DMS 273 (cell line): Measurements from ENCODE around the gene MYO1F.
"Not testable (repeated sequence)": the region's sequence is repeated elsewhere in the genome, so short reads cannot be mapped to it uniquely, and the experiment has no call there.

Experiments
- DNase-seq: peaks from one replicate; lab custom pipeline; 2025; ENCODE audit not compliant: unreplicated experiment; lab: John Stamatoyannopoulos, UW

Gene MYO1F

DNA sequence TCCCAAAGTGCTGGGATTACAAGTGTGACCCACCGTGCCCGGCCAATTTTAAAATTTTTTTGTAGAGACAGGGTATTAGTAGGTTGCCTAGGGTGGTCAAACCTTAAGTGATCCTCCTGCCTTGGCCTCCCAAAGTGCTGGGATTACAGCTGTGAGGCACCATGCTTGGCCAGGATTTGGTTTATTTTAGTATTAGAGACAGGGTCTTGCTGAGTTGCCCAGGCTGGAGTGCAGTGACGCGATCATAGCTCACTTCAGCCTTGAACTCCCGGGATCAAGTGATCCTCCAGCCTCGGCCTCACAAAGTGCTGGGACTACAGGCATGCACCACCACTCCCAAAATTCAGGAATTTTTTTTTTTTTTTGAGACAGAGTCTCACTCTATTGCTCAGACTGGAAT, 57.9 kb downstream of the MYO1F start:
- DNase-seq = no peak

GRCh38 chr19:8518536-8518935, 58.7 kb downstream of the MYO1F start:
- no peak for DNase-seq

GRCh38 chr19:8517551-8518442, 59.4 kb downstream of the MYO1F start:
- DNase-seq = no peak

DNA sequence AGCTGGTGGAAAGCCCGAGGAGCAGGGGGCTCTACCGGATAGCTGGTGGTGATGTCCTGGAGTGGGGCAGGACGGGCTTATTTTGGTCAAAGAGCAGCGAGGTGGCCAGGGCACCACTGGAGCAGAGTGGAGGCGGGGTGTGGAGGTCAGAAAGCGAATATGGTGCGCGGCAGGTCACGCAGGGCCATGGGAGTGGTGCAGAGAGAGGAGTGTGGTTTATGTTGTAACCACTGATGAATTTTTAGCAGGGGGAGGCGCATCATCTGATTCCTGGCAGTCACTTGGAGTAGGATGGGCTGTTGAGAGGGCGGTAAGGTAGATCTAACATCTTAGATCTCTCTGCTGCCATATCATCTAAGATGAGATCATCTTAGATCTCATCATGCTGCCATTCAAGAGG, 61.9 kb downstream of the MYO1F start:
- no peak for DNase-seq

DNA sequence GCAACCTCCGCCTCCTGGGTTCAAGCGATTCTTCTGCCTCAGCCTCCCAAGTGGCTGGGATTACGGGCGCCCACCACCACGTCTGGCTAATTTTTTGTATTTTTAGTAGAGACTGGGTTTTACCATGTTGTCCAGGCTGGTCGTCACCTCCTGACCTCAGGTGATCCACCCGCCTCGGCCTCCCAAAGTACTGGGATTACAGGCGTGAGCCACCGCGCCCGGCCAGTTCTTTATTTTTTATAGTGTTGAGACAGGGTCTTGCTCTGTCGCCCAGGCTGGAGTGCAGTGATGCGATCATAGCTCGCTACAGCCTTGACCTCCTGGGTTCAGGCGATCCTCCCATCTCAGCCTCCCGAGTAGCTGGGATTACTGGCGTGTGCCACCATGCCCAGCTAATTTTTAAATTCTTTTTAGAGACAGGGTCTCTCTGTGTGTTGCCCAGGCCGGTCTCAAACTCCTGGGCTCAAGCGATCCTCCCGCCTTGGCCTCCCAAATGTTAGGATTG, 62.7 kb downstream of the MYO1F start:
- not testable (repeated sequence) for DNase-seq

GRCh38 chr19:8513687-8514504, 63.3 kb downstream of the MYO1F start, which contains the start of gene ZNF414:
Gene ZNF414, minus strand, starts transcription at chr19:8514167. Its CDS starts 121 bp downstream, at chr19:8514046.
- DNase-seq = peak; percentile 97

GRCh38 chr19:8513036-8513686, 64.1 kb downstream of the MYO1F start:
- no peak for DNase-seq

DNA sequence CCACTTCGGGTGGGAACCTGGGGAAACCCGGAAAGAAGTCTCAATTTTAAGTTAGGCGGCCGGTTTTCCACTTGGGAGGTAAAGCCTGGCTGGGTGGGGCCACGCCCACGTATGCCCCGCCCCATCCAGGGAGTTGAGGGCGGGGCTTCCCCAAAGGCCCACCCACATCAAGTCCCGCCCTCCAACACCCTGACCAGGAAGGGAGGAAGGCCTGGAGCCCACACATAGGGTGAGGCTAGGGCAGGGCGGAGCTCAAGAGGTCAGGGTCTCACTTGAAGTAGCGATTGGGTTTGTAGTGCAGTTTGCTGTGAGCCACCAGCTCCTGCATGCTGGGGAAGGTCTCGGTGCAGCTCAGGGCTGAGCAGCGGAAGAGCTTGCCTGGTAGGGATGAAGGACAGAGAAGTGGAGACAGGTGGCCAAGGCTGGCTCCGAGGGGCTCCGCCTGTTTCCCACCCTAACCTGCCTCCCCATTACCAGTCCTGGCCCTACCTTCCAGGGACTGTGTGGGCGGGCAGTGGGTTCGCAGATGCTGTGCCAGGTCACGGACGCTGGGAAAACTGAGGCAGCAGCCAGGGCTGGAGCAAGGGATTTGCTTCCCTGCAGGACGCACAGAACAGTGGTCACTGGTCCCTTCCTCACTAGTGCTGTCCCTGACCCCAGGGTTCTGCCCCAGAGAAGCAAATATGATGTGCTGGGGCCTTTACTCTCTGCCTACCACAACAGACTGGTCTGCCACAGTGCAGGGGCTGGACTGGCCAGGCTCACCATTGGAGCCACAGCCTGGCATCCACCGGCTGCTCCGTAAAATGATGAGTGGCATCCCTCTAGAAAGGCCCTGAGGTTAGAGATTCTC, 64.9 kb downstream of the MYO1F start:
- peak; percentile 29 for DNase-seq

DNA sequence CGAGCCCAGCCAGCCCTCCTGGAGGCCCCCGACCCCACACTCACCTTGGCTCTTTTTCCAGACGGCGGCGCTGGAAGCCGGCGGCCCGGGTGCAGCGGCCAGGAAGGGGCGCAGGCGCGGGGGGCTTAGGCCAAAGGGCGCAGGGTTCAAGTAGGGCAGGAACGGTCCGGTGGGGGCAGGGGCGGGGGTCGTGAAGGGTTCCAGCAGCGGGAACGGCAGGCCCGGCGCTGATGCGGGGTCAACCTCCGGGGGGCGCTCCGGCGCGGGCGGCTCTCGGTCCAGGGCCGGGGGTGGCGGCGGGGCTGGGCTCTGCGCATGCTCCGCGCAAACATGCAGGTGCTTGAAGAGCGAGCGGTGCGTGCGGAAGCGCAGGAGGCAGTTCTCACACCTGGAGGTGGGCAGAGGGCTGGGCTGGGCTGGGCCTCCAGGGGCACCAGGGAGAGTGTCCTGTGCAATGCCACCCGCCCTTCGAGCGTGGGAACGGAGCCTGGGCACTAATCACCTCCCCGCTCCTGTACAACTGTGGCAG, 65.6 kb downstream of the MYO1F start:
- no peak for DNase-seq

GRCh38 chr19:8510589-8511115, 66.6 kb downstream of the MYO1F start:
- DNase-seq = no peak

- peak; percentile 78 for DNase-seq
These were observed 70.8 kb downstream of the MYO1F start for GRCh38 chr19:8506402-8506957.

DNA sequence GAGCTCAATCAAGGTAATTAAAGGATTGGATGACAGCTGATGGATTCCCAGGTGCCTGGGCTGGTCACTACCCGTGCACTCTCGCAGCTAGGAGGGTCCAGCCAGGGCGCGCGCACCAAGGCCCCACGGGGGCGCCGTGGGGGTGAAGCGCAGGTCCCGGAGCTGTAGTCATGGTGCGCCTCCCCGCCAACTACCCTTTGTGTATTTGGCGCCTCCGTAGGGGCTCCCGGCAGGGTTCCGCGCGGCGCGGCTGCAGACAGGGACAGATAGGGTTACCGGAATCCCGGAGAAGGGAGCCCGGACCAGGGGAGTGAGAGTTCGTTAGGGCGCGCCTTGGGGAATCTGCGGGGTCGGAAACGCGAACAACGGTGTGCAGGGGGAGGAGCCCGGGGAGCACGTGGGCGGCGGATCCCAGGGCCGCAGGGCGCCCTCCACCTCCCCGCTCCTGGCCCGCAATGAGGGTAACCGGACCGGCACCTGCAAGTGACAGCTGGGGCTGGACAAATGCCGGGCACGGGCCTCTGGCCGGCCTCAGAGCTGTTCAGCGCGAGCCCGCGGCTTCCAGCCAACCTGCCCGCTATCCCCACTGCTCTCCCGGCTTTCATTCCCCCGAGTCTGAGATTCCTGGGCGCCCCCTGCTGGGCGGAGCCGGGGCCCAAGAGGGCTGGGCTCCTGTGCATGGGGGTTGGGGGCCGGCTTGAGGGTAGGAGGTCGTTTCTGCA, 71.4 kb downstream of the MYO1F start:
- DNase-seq = peak; percentile 91

DNA sequence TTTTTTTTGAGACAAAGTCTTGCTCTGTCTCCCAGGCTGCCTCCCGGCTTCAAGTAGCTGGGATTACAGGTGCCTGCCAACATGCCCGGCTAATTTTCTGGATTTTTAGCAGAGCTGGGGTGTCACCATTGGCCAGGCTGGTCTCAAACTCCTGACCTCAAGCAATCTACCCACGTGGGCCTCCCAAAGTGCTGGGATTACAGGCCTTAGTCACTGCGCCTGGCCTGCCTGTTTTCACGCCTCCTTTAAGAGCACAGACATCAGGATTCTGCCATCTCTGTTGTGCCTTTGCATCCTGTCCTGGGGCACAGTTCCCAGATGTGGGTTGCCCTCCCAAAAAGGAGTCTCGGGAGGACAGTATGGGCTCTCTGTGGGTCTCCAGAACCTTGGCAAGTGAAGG, 72.3 kb downstream of the MYO1F start:
- no peak for DNase-seq

GRCh38 chr19:8504171-8504570, 73.1 kb downstream of the MYO1F start:
- DNase-seq = no peak

- no peak for DNase-seq
These were observed 73.7 kb downstream of the MYO1F start for GRCh38 chr19:8503510-8503909.

DNA sequence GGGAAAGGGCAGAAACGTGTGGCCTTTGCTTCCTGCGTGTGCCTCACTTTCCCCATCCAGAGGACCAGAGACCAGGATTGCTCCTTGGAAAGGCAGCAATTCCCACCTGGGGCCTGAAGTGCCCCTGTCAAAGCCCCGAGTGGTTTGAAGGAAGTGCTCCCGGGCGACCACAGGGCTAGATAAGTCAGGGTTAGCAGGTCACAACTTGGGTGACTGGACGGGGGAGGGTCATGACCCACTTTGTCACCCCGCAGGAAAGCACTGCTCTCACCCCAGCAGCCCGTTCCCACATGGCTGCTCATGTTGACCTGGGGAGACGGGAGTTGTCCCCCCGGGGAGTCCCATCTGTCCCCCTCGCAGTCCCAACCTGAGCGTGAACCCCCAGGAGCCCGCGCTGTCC, 75.3 kb downstream of the MYO1F start:
- no peak for DNase-seq

DNA sequence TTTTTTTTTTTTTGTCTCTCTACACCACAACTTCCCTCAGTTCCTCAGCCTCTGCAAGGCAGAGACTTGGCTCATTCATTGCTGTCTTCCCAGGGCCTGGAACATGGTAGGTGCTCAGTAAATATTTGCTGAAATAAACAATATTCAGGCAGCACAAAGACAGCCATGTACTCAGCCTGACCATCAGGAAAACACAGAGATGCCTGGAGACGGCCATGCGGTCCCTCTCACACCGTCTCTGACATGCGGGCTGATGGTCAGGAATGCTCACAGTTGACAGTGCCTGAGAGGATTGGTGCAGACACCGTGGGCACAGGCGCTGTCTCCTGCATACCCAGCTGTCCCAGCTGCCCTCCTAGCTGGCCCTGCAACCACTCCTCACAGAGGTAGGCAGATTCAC, 75.7 kb downstream of the MYO1F start:
- DNase-seq = no peak

DNA sequence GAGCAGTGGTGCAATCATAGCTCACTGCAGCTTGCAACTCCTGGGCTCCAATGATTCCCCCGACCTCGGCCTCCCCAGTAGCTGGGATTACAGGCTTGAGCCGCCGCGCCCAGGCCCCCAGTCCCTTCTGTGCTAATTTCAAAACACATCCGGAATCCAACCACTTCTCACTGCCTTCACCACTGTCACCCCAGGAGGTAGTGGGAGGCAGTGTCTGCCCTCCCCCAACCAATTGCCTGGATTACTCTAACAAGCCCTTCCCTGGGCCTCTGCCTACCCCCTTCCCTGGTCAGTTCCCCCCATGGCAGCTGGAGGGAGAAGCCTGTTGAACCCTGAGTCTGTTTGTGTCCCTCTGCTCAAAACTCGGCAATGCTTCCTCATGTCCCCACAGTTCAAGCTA, 77.1 kb downstream of the MYO1F start:
- DNase-seq = no peak
